H9 (cell line): ENCODE results near the gene BTN3A1. TPM values are rescaled to one million over a fixed set of nuclear protein-coding genes. Genes with fewer than 3 reads are reported as not detected.
"Not testable (repeated sequence)": the region's sequence is repeated elsewhere in the genome, so short reads cannot be mapped to it uniquely, and the experiment has no call there.

Experiments used
- DNase-seq: peaks from one replicate; pipeline ENCODE4 v3.0.0-alpha.2; 2017
- H2AFZ ChIP-seq: one replicate; pipeline ENCODE4 v1.6.1; 2013; ENCODE audit warnings: mild to moderate bottlenecking, low read length, control low read depth, moderate library complexity
- H2AK5ac ChIP-seq: 2 replicates; pipeline ENCODE4 v1.6.1; 2013; ENCODE audit warnings: low read length, control low read depth, mixed read lengths; ENCODE audit not compliant: insufficient read length
- H2BK120ac ChIP-seq: one replicate; pipeline ENCODE4 v1.6.1; 2013; ENCODE audit warnings: low read depth, mild to moderate bottlenecking, low read length, control low read depth, inconsistent platforms; ENCODE audit not compliant: poor library complexity, severe bottlenecking
- H2BK12ac ChIP-seq: 2 replicates; pipeline ENCODE4 v1.6.1; 2013; ENCODE audit warnings: low read length, control low read depth, mixed read lengths, low read depth; ENCODE audit not compliant: insufficient read length
- H2BK15ac ChIP-seq: 2 replicates; pipeline ENCODE4 v1.6.1; 2013; ENCODE audit warnings: low read depth, low read length, control low read depth
- H2BK20ac ChIP-seq: one replicate; pipeline ENCODE4 v1.6.1; 2013; ENCODE audit warnings: low read depth, mild to moderate bottlenecking, low read length, control low read depth, inconsistent platforms; ENCODE audit not compliant: poor library complexity, severe bottlenecking
- H2BK5ac ChIP-seq: 2 replicates; pipeline ENCODE4 v1.6.1; 2013; ENCODE audit warnings: low read length, control low read depth, mixed read lengths; ENCODE audit not compliant: insufficient read length
- H3K14ac ChIP-seq: 2 replicates; pipeline ENCODE4 v1.6.1; 2013; ENCODE audit warnings: low read length, control low read depth; ENCODE audit not compliant: insufficient read depth
- H3K18ac ChIP-seq: 2 replicates; pipeline ENCODE4 v1.6.1; 2013; ENCODE audit warnings: low read depth, mild to moderate bottlenecking, mixed read lengths, low read length, control low read depth; ENCODE audit not compliant: insufficient read length
- H3K23ac ChIP-seq: 2 replicates; pipeline ENCODE4 v1.6.1; 2013; ENCODE audit warnings: low read length, control low read depth, mixed read lengths, low read depth; ENCODE audit not compliant: insufficient read length
- H3K23me2 ChIP-seq: 2 replicates; pipeline ENCODE4 v1.6.1; 2013; ENCODE audit warnings: low read depth, mild to moderate bottlenecking, mixed read lengths, low read length, control low read depth; ENCODE audit not compliant: insufficient read length, poor library complexity, severe bottlenecking
- H3K27ac ChIP-seq: 2 replicates; pipeline ENCODE4 v1.5.1; 2013; ENCODE audit warnings: low read length, control low read depth, mixed read lengths, low read depth; ENCODE audit not compliant: insufficient read length
- H3K27me3 ChIP-seq: 2 replicates; pipeline ENCODE4 v1.6.1; 2013; ENCODE audit warnings: low read length, control low read depth, inconsistent platforms; ENCODE audit not compliant: insufficient read depth
- H3K4ac ChIP-seq: 2 replicates; pipeline ENCODE4 v1.6.1; 2013; ENCODE audit warnings: low read depth, mild to moderate bottlenecking, control low read depth, inconsistent platforms, low read length, moderate library complexity
- H3K4me1 ChIP-seq: 2 replicates; pipeline ENCODE4 v1.6.1; 2013; ENCODE audit warnings: low read length, control low read depth, inconsistent platforms; ENCODE audit not compliant: insufficient read depth
- H3K4me2 ChIP-seq: 2 replicates; pipeline ENCODE4 v1.6.1; 2013; ENCODE audit warnings: low read length, control low read depth, mixed read lengths; ENCODE audit not compliant: insufficient read length, insufficient read depth
- H3K56ac ChIP-seq: 2 replicates; pipeline ENCODE4 v1.6.1; 2013; ENCODE audit warnings: low read depth, mild to moderate bottlenecking, mixed read lengths, low read length, control low read depth; ENCODE audit not compliant: insufficient read length
- H3K79me1 ChIP-seq: 2 replicates; pipeline ENCODE4 v1.6.1; 2013; ENCODE audit warnings: low read depth, mild to moderate bottlenecking, moderate library complexity, low read length, control low read depth, inconsistent platforms; ENCODE audit not compliant: insufficient read depth, poor library complexity, severe bottlenecking
- H3K79me2 ChIP-seq: 2 replicates; pipeline ENCODE4 v1.6.1; 2013; ENCODE audit warnings: low read length, control low read depth, inconsistent platforms; ENCODE audit not compliant: insufficient read depth
- H3K9ac ChIP-seq: 2 replicates; pipeline ENCODE4 v1.6.1; 2013; ENCODE audit warnings: low read length, control low read depth, mixed read lengths; ENCODE audit not compliant: insufficient read length; ENCODE audit errors: extremely low read depth
- H3K9me3 ChIP-seq: one replicate; pipeline ENCODE4 v1.6.1; 2013; ENCODE audit warnings: low read depth, low read length, inconsistent platforms; ENCODE audit not compliant: control insufficient read depth
- H3T11ph ChIP-seq: one replicate; pipeline ENCODE4 v1.6.1; 2013; ENCODE audit warnings: mild to moderate bottlenecking, low read length, control low read depth, inconsistent platforms
- H4K20me1 ChIP-seq: one replicate; pipeline ENCODE4 v1.6.1; 2013; ENCODE audit not compliant: control insufficient read depth, insufficient read length, insufficient read depth
- H4K5ac ChIP-seq: 2 replicates; pipeline ENCODE4 v1.6.1; 2013; ENCODE audit warnings: low read depth, mild to moderate bottlenecking, mixed read lengths, low read length, control low read depth; ENCODE audit not compliant: insufficient read length
- H4K8ac ChIP-seq: replicated peaks from 2 replicates; pipeline ENCODE4 v1.6.1; 2013; ENCODE audit warnings: low read length, control low read depth, mixed read lengths, low read depth; ENCODE audit not compliant: insufficient read length
- H4K91ac ChIP-seq: 2 replicates; pipeline ENCODE4 v1.6.1; 2013; ENCODE audit warnings: low read depth, mild to moderate bottlenecking, moderate library complexity, mixed read lengths, low read length, control low read depth; ENCODE audit not compliant: insufficient read length
- H3K27ac Mint-ChIP-seq, 3 experiments: 2 replicates in 2 of 3; 3 replicates in 1 of 3; pipeline ENCODE4 v1.8.0; 2020 to 2021; ENCODE audit warnings: mixed read lengths in 3 of 3, mild to moderate bottlenecking in 1 of 3, moderate library complexity in 1 of 3
- H3K27me3 Mint-ChIP-seq: 2 replicates; pipeline ENCODE4 v1.8.0; 2021; ENCODE audit warnings: low read depth, mild to moderate bottlenecking, moderate library complexity, mixed read lengths
- H3K36me3 Mint-ChIP-seq, 3 experiments: 2 replicates in 2 of 3; 3 replicates in 1 of 3; pipeline ENCODE4 v1.8.0; 2020 to 2021; ENCODE audit warnings: low read depth in 3 of 3, mixed read lengths in 3 of 3; ENCODE audit not compliant: insufficient read depth in 1 of 3
- H3K4me1 Mint-ChIP-seq, 2 experiments: 2 replicates each; pipeline ENCODE4 v1.8.0; 2020; ENCODE audit warnings: mixed read lengths in 2 of 2
- H3K4me3 Mint-ChIP-seq, 2 experiments: 2 replicates in 1 of 2; 3 replicates in 1 of 2; pipeline ENCODE4 v1.8.0; 2020 to 2021; ENCODE audit warnings: mild to moderate bottlenecking in 2 of 2, mixed read lengths in 2 of 2, moderate library complexity in 1 of 2
- H3K9me3 Mint-ChIP-seq, 2 experiments: 2 replicates in 1 of 2; 3 replicates in 1 of 2; pipeline ENCODE4 v1.8.0; 2020; ENCODE audit warnings: mild to moderate bottlenecking in 2 of 2, mixed read lengths in 2 of 2, moderate library complexity in 1 of 2
- CTCF ChIP-seq: fragments of 200-600 bp; sonication (generic); conservative IDR thresholded peaks from 3 replicates; pipeline ENCODE4 v1.8.0; 2021; ENCODE audit warnings: antibody characterized with exemption, mild to moderate bottlenecking
- WGBS: extraction: QIAGEN DNeasy Blood & Tissue Kit; methylation state at CpG from one replicate; pipeline ENCODE4 v1.1.7; 2013; ENCODE audit warnings: missing lambda C conversion rate, low lambda C conversion rate, mixed read lengths; ENCODE audit not compliant: insufficient read length; ENCODE audit errors: extremely low coverage; 5-methylcytosine and 5-hydroxymethylcytosine counted together
- total RNA-seq: library from RNA; stranded (reverse); gene quantifications from 2 replicates; pipeline ENCODE4 v1.2.1, GENCODE V29; 2021

Gene BTN3A1
- total RNA-seq, 1 experiment from 2014 or later = 2.5 TPM

GRCh38 chr6:26367114-26367513, 35.0 kb upstream of the BTN3A1 start:
- no peak overlapping the region for H3K4ac ChIP-seq
- no peak overlapping the region for H3K27ac ChIP-seq
- H2BK15ac ChIP-seq = no peak overlapping the region
- H3K56ac ChIP-seq = no peak overlapping the region
- H3K79me1 ChIP-seq = no peaks in the 10 kb centered on the region
- DNase-seq = no peak
- no peaks in the 10 kb centered on the region for H3K4me1 Mint-ChIP-seq
- H3K4me2 ChIP-seq = no peak overlapping the region
- H3K14ac ChIP-seq = no peak overlapping the region
- H3T11ph ChIP-seq = no peak overlapping the region
- H3K27me3 ChIP-seq = no peaks in the 10 kb centered on the region
- H3K4me3 Mint-ChIP-seq = no peak overlapping the region
- H3K9ac ChIP-seq = no peak overlapping the region
- no peak for TF ChIP-seq CTCF
- H2BK5ac ChIP-seq = no peak overlapping the region
- H4K20me1 ChIP-seq = no peaks in the 10 kb centered on the region
- no peaks in the 10 kb centered on the region for H3K36me3 Mint-ChIP-seq
- no peaks in the 10 kb centered on the region for H3K9me3 ChIP-seq
- no peak overlapping the region for H2AK5ac ChIP-seq
- no peak overlapping the region for H3K23ac ChIP-seq
- H3K9me3 Mint-ChIP-seq = no peaks in the 10 kb centered on the region
- H4K91ac ChIP-seq = no peak overlapping the region
- no peaks in the 10 kb centered on the region for H3K23me2 ChIP-seq
- H2BK20ac ChIP-seq = no peak overlapping the region
- H4K8ac ChIP-seq = no peak overlapping the region
- H3K27me3 Mint-ChIP-seq = no peaks in the 10 kb centered on the region
- no peak overlapping the region for H2AFZ ChIP-seq
- no peak overlapping the region for H2BK120ac ChIP-seq
- no peak overlapping the region for H3K27ac Mint-ChIP-seq
- no peaks in the 10 kb centered on the region for H3K79me2 ChIP-seq
- no peak overlapping the region for H3K18ac ChIP-seq
- no CpG with 5 or more reads among the region's 3 CpGs for WGBS
- H4K5ac ChIP-seq = no peak overlapping the region
- H2BK12ac ChIP-seq = no peak overlapping the region
- no peaks in the 10 kb centered on the region for H3K4me1 ChIP-seq

GRCh38 chr6:26371813-26372212, 30.3 kb upstream of the BTN3A1 start:
- H3K27ac Mint-ChIP-seq = not testable (repeated sequence)

More at GRCh38 chr6:26371813-26372212, 30.3 kb upstream of the BTN3A1 start:
- not testable (repeated sequence) for H2BK120ac ChIP-seq, H3K79me2 ChIP-seq, H3K4ac ChIP-seq, H3K9me3 ChIP-seq, H3K27me3 Mint-ChIP-seq, H2BK20ac ChIP-seq, H3K56ac ChIP-seq, H3K23me2 ChIP-seq, H4K8ac ChIP-seq, H3K9ac ChIP-seq, H2BK15ac ChIP-seq, H3K4me1 Mint-ChIP-seq, H3K4me1 ChIP-seq, H2AFZ ChIP-seq, H2BK12ac ChIP-seq, H2AK5ac ChIP-seq, H3K27ac ChIP-seq, H3T11ph ChIP-seq, H4K91ac ChIP-seq, DNase-seq, H3K27me3 ChIP-seq, H4K5ac ChIP-seq, H3K4me3 Mint-ChIP-seq, H3K14ac ChIP-seq, H3K9me3 Mint-ChIP-seq, H2BK5ac ChIP-seq, H3K18ac ChIP-seq, H3K4me2 ChIP-seq, H3K36me3 Mint-ChIP-seq, H3K79me1 ChIP-seq, H4K20me1 ChIP-seq, H3K23ac ChIP-seq
- WGBS = no CpG with 5 or more reads among the region's 4 CpGs
